Measurements from ENCODE around the gene SEPTIN10.

Gene SEPTIN10

DNA sequence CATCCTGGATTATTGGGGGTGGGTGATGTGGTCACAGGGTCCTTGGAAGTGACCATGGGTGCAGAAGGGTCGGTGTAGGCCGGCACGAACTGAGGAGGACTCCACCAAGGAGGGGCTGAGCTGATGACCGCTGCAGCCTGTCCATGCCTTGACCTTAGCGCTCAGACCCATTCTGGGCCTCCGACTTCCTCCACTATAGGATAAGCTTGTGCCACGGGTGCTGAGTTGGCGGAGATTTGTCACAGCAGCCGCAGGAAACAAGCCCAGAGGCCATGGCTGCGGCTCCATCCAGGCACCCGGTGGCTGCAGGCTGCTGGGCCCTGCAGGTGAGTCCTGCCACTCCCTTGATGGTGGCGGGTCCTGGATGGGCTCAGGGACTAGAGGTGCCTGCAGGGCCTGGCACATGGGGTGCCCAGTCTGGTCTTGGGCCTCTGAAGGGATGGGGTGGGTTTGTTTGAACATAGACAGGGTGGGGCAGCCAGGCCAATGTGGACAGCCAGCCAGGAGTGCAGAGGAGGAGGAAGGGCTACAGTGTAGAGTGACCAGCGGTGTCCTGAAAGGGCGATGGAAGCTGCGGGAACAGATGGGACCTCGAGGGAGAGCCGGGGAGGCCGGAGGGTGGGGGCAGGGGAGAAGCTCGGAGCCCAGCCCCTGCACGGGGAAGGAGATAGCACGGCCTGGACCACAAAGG lies 84.8 kb downstream of the SEPTIN10 start:
- Histone ChIP-seq H3K9me3 (no peaks in the 10 kb centered on the region), H3K4me1 (ENCODE audit: control insufficient read depth in 1 of 2, insufficient read depth in 1 of 2, low read depth in 1 of 2, low read length in 1 of 2) (no peaks in the 10 kb centered on the region), H3K27me3 (no peaks in the 10 kb centered on the region), H3K4me3 (ENCODE audit: low read depth in 1 of 2, low read length in 1 of 2) (no peak overlapping the region), H3K36me3 (no peaks in the 10 kb centered on the region), H3K27ac (no peak overlapping the region)
- no peak for TF ChIP-seq CTCF (IDR thresholded peaks at IDR 0.05)

GRCh38 chr2:109527846-109528705 lies 85.7 kb downstream of the SEPTIN10 start:
- no peak overlapping the region for H3K4me3 ChIP-seq (ENCODE audit: low read depth in 1 of 2, low read length in 1 of 2)
- H3K27ac ChIP-seq: no peak overlapping the region
- TF ChIP-seq CTCF (IDR thresholded peaks at IDR 0.05): no peak
- H3K4me1 ChIP-seq (ENCODE audit: control insufficient read depth in 1 of 2, insufficient read depth in 1 of 2, low read depth in 1 of 2, low read length in 1 of 2): no peaks in the 10 kb centered on the region
- H3K27me3 ChIP-seq: no peaks in the 10 kb centered on the region
- no peaks in the 10 kb centered on the region for H3K36me3 ChIP-seq
- no peaks in the 10 kb centered on the region for H3K9me3 ChIP-seq

GRCh38 chr2:109527079-109527478 lies 86.7 kb downstream of the SEPTIN10 start:
- Histone ChIP-seq H3K27ac (no peak overlapping the region), H3K4me1 (ENCODE audit: control insufficient read depth in 1 of 2, insufficient read depth in 1 of 2, low read depth in 1 of 2, low read length in 1 of 2) (no peaks in the 10 kb centered on the region), H3K4me3 (ENCODE audit: low read depth in 1 of 2, low read length in 1 of 2) (no peak overlapping the region), H3K36me3 (no peaks in the 10 kb centered on the region), H3K27me3 (no peaks in the 10 kb centered on the region), H3K9me3 (no peaks in the 10 kb centered on the region)
- no peak for TF ChIP-seq CTCF (IDR thresholded peaks at IDR 0.05)

- no peak overlapping the region for H3K4me3 ChIP-seq (ENCODE audit: low read depth in 1 of 2, low read length in 1 of 2)
- H3K27me3 ChIP-seq: no peaks in the 10 kb centered on the region
- H3K4me1 ChIP-seq (ENCODE audit: control insufficient read depth in 1 of 2, insufficient read depth in 1 of 2, low read depth in 1 of 2, low read length in 1 of 2): no peaks in the 10 kb centered on the region
- no peaks in the 10 kb centered on the region for H3K36me3 ChIP-seq
- no peaks in the 10 kb centered on the region for H3K9me3 ChIP-seq
- TF ChIP-seq CTCF (IDR thresholded peaks at IDR 0.05): no peak
- H3K27ac ChIP-seq: no peak overlapping the region
These were observed 87.3 kb downstream of the SEPTIN10 start for GRCh38 chr2:109526442-109526970.

DNA sequence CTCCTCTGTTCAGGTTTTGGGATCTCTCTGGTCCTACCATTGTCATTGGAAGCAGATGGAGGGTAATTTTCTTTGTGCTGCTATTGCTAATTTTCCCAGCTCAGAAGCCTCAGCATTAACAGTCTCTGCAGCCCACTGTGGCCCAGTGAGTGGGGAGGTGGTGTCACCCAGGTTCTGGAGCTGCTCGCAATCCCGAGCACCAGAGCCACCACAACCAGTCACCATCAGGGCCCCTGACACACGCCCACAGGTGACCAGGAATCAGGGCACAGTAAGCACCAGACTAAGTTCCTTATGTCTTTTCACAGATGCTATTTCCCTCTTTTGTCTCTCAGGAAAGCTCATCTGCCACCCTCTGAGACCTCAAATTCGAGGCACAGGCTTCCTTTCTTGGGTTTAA lies 87.9 kb downstream of the SEPTIN10 start:
- H3K4me3 ChIP-seq (ENCODE audit: low read depth in 1 of 2, low read length in 1 of 2): no peak overlapping the region
- H3K36me3 ChIP-seq: no peaks in the 10 kb centered on the region
- H3K27me3 ChIP-seq: no peaks in the 10 kb centered on the region
- no peak overlapping the region for H3K27ac ChIP-seq
- no peaks in the 10 kb centered on the region for H3K4me1 ChIP-seq (ENCODE audit: control insufficient read depth in 1 of 2, insufficient read depth in 1 of 2, low read depth in 1 of 2, low read length in 1 of 2)
- no peak for TF ChIP-seq CTCF (IDR thresholded peaks at IDR 0.05)
- H3K9me3 ChIP-seq: no peaks in the 10 kb centered on the region

Data from neutrophil (primary cell).